HepG2 (cell line): ENCODE data around the gene IL6ST. TPM values are rescaled to one million over a fixed set of nuclear protein-coding genes. Genes with fewer than 3 reads are reported as not detected.

Experiments used
- ATF3 ChIP-seq: sonication (generic); formaldehyde crosslinking; IDR thresholded peaks from 2 replicates; pipeline ENCODE4 v1.4.0; 2020; ENCODE audit warnings: missing genetic modification reagents
- BORCS8-MEF2B ChIP-seq: sonication (generic); formaldehyde crosslinking; IDR thresholded peaks from 2 replicates; pipeline ENCODE4 v1.8.0; 2022; ENCODE audit warnings: mild to moderate bottlenecking, missing genetic modification reagents
- DMAP1 ChIP-seq: IDR thresholded peaks from 2 replicates; pipeline ENCODE4 v1.6.1; 2016
- E2F5 ChIP-seq: sonication (generic); formaldehyde crosslinking; conservative IDR thresholded peaks from 2 replicates; pipeline ENCODE4 v1.4.0; 2020; ENCODE audit warnings: missing genetic modification reagents
- EHMT2 ChIP-seq: fragments of 200-600 bp; sonication (generic); IDR thresholded peaks from 2 replicates; pipeline ENCODE4 v1.7.0; 2017; ENCODE audit warnings: antibody characterized with exemption, low read depth, low read length, borderline replicate concordance
- GTF3A ChIP-seq: sonication (generic); formaldehyde crosslinking; conservative IDR thresholded peaks from 2 replicates; pipeline ENCODE4 v1.4.0; 2020; ENCODE audit warnings: mild to moderate bottlenecking, missing genetic modification reagents
- HMGA1 ChIP-seq: sonication (generic); formaldehyde crosslinking; conservative IDR thresholded peaks from 2 replicates; pipeline ENCODE4 v1.4.0; 2020; ENCODE audit warnings: missing genetic modification reagents
- NFE2L1 ChIP-seq: sonication (generic); formaldehyde crosslinking; IDR thresholded peaks from 2 replicates; pipeline ENCODE4 v1.4.0; 2020; ENCODE audit warnings: missing genetic modification reagents, mild to moderate bottlenecking, borderline replicate concordance
- NRL ChIP-seq: sonication (generic); formaldehyde crosslinking; IDR thresholded peaks from 2 replicates; pipeline ENCODE4 v1.5.0; 2020; ENCODE audit warnings: missing genetic modification reagents, mild to moderate bottlenecking, moderate library complexity, borderline replicate concordance
- POLR2A ChIP-seq, 2 experiments: IDR thresholded peaks; 2 replicates each; pipeline ENCODE4 v1.6.1; 2011; ENCODE audit warnings: low read depth in 2 of 2, low read length in 2 of 2, mild to moderate bottlenecking in 1 of 2, moderate library complexity in 1 of 2; ENCODE audit not compliant: insufficient read depth in 1 of 2
- RELA ChIP-seq: sonication (generic); formaldehyde crosslinking; IDR thresholded peaks from 2 replicates; pipeline ENCODE4 v1.4.0; 2020; ENCODE audit warnings: missing genetic modification reagents
- RFXANK ChIP-seq: IDR thresholded peaks from 2 replicates; pipeline ENCODE4 v1.6.1; 2016
- TOPORS ChIP-seq: sonication (generic); formaldehyde crosslinking; IDR thresholded peaks from 2 replicates; pipeline ENCODE4 v1.8.0; 2023; ENCODE audit warnings: mild to moderate bottlenecking, missing genetic modification reagents
- ZNF670 ChIP-seq: sonication (generic); formaldehyde crosslinking; IDR thresholded peaks from 2 replicates; pipeline ENCODE4 v1.8.0; 2022; ENCODE audit warnings: mild to moderate bottlenecking, missing genetic modification reagents, borderline replicate concordance
- ZNF724P ChIP-seq: sonication (generic); formaldehyde crosslinking; IDR thresholded peaks from 2 replicates; pipeline ENCODE4 v1.8.0; 2022; ENCODE audit warnings: missing genetic modification reagents, borderline replicate concordance
- ZNF772 ChIP-seq: sonication (generic); formaldehyde crosslinking; IDR thresholded peaks from 2 replicates; pipeline ENCODE4 v1.5.0; 2020; ENCODE audit warnings: mild to moderate bottlenecking, missing genetic modification reagents
- ZNF841 ChIP-seq: sonication (generic); formaldehyde crosslinking; IDR thresholded peaks from 2 replicates; pipeline ENCODE4 v1.8.1; 2023; ENCODE audit warnings: missing genetic modification reagents, borderline replicate concordance
- ZSCAN20 ChIP-seq: sonication (generic); formaldehyde crosslinking; IDR thresholded peaks from 2 replicates; pipeline ENCODE4 v1.4.0; 2020; ENCODE audit warnings: missing genetic modification reagents, mild to moderate bottlenecking, borderline replicate concordance
- polyA plus RNA-seq, 8 experiments: library from polyadenylated mRNA; depleted of rRNA in 3 of 8; stranded (reverse) in 7 of 8; unstranded in 1 of 8; fragments of >200 nt; fragmentation: Illumina TruSeq in 4 of 8; extraction: Trizol in 4 of 8; gene quantifications; 2 replicates each; pipeline versions ENCODE4 v1.2.1 to v1.2.3, GENCODE V29; 2011 to 2016; ENCODE audit warnings: low read depth in 4 of 8, missing spikeins in 1 of 8, mixed read lengths in 1 of 8; ENCODE audit not compliant: insufficient read depth in 1 of 8
- total RNA-seq, 5 experiments: library from RNA; depleted of rRNA; stranded (reverse); fragments of >200 nt; fragmentation: Illumina TruSeq; extraction: Trizol; gene quantifications; 2 replicates each; pipeline ENCODE4 v1.2.3, GENCODE V29; 2016; ENCODE audit warnings: low read depth in 1 of 5
- TF ChIP-seq, protein P1 (sequence below): sonication (generic); formaldehyde crosslinking; IDR thresholded peaks from 2 replicates; pipeline ENCODE4 v1.5.0; 2020; ENCODE audit warnings: missing genetic modification reagents, mild to moderate bottlenecking, borderline replicate concordance
- TF ChIP-seq, protein P2 (sequence below): sonication (generic); formaldehyde crosslinking; IDR thresholded peaks from 2 replicates; pipeline ENCODE4 v1.4.0; 2020; ENCODE audit warnings: missing genetic modification reagents
- TF ChIP-seq, protein P3 (sequence below): sonication (generic); formaldehyde crosslinking; IDR thresholded peaks from 2 replicates; pipeline ENCODE4 v1.8.1; 2023; ENCODE audit warnings: mild to moderate bottlenecking, missing genetic modification reagents
- TF ChIP-seq, protein P4 (sequence below), 2 experiments: IDR thresholded peaks; 2 replicates each; pipeline ENCODE4 v1.6.1; 2011 to 2012; ENCODE audit warnings: low read length in 2 of 2, borderline replicate concordance in 1 of 2, low read depth in 1 of 2, mild to moderate bottlenecking in 1 of 2, moderate library complexity in 1 of 2

Gene IL6ST
- total and polyA plus RNA-seq, 2 of the 13 experiments (the other 11 are each of a cell fraction or from before 2014, with no cell fraction given) = 66.6 to 166 TPM

DNA sequence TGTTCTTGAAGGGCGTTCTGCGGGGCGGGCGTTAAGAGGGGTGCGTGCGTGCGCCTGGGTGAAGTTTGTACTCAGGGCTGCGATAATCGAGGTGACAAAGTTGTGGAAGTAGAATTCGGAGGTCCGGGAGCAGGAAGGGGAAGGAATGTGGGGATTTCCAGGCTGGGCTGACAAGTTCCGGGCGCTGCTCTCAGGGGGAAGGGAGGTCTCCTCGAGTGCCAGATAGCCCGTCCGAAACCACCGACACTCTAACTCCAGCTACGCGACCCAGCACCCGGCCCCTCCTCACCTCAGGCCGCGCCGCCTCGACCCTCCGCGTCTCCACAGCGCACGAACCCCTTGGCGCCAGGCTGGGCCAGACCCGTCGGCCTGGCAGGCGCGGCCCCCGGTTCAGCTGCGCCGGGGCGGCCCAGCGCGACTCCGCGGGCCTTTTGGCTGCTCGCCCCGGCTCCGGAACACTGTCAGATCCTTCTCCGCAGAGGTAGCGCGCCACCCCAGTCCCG lies at the start of gene IL6ST (continued):
- TF ChIP-seq, protein P1, sequence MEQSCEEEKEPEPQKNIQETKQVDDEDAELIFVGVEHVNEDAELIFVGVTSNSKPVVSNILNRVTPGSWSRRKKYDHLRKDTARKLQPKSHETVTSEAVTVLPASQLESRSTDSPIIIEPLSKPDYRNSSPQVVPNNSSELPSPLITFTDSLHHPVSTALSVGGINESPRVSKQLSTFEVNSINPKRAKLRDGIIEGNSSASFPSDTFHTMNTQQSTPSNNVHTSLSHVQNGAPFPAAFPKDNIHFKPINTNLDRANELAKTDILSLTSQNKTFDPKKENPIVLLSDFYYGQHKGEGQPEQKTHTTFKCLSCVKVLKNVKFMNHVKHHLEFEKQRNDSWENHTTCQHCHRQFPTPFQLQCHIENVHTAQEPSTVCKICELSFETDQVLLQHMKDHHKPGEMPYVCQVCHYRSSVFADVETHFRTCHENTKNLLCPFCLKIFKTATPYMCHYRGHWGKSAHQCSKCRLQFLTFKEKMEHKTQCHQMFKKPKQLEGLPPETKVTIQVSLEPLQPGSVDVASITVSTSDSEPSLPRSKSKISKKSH (CRISPR knock-in tag) = no peak
- TF ChIP-seq DMAP1 (CRISPR knock-in tag) (no peak), ATF3 (CRISPR knock-in tag) (no peak; the same call in 1 of the 2 replicates), E2F5 (CRISPR knock-in tag) (0 out of 2 replicates have a peak, but pooled peaks have one; percentile 38), ZNF670 (CRISPR knock-in tag) (0 out of 2 replicates have a peak, but pooled peaks have one; percentile 10), EHMT2 (no peak), NFE2L1 (no peak), BORCS8-MEF2B (CRISPR knock-in tag) (peak; percentile 73; the same call in 1 of the 2 replicates), RFXANK (CRISPR knock-in tag) (no peak), POLR2A (IDR thresholded peaks at IDR 0.05; ENCODE audit: insufficient read depth in 1 of 2, low read depth in 2 of 2, low read length in 2 of 2) (peak; percentile 60 to 87), ZNF724P (CRISPR knock-in tag) (no peak; the same call in 1 of the 2 replicates), ZSCAN20 (CRISPR knock-in tag) (peak; percentile 74; the same call in 1 of the 2 replicates), GTF3A (CRISPR knock-in tag) (no peak), TOPORS (CRISPR knock-in tag) (peak; percentile 88), HMGA1 (CRISPR knock-in tag) (no peak), RELA (CRISPR knock-in tag) (peak; percentile 88), NRL (CRISPR knock-in tag) (no peak), ZNF841 (CRISPR knock-in tag) (no peak), ZNF772 (peak; percentile 31; the same call in 1 of the 2 replicates)
- TF ChIP-seq, protein P2, sequence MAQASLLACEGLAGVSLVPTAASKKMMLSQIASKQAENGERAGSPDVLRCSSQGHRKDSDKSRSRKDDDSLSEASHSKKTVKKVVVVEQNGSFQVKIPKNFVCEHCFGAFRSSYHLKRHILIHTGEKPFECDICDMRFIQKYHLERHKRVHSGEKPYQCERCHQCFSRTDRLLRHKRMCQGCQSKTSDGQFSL (CRISPR knock-in tag) = 0 out of 2 replicates have a peak, but pooled peaks have one; percentile 8
- TF ChIP-seq, protein P3, sequence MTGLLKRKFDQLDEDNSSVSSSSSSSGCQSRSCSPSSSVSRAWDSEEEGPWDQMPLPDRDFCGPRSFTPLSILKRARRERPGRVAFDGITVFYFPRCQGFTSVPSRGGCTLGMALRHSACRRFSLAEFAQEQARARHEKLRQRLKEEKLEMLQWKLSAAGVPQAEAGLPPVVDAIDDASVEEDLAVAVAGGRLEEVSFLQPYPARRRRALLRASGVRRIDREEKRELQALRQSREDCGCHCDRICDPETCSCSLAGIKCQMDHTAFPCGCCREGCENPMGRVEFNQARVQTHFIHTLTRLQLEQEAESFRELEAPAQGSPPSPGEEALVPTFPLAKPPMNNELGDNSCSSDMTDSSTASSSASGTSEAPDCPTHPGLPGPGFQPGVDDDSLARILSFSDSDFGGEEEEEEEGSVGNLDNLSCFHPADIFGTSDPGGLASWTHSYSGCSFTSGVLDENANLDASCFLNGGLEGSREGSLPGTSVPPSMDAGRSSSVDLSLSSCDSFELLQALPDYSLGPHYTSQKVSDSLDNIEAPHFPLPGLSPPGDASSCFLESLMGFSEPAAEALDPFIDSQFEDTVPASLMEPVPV (CRISPR knock-in tag) = peak; percentile 92; the same call in 1 of the 2 replicates
- TF ChIP-seq, protein P4, sequence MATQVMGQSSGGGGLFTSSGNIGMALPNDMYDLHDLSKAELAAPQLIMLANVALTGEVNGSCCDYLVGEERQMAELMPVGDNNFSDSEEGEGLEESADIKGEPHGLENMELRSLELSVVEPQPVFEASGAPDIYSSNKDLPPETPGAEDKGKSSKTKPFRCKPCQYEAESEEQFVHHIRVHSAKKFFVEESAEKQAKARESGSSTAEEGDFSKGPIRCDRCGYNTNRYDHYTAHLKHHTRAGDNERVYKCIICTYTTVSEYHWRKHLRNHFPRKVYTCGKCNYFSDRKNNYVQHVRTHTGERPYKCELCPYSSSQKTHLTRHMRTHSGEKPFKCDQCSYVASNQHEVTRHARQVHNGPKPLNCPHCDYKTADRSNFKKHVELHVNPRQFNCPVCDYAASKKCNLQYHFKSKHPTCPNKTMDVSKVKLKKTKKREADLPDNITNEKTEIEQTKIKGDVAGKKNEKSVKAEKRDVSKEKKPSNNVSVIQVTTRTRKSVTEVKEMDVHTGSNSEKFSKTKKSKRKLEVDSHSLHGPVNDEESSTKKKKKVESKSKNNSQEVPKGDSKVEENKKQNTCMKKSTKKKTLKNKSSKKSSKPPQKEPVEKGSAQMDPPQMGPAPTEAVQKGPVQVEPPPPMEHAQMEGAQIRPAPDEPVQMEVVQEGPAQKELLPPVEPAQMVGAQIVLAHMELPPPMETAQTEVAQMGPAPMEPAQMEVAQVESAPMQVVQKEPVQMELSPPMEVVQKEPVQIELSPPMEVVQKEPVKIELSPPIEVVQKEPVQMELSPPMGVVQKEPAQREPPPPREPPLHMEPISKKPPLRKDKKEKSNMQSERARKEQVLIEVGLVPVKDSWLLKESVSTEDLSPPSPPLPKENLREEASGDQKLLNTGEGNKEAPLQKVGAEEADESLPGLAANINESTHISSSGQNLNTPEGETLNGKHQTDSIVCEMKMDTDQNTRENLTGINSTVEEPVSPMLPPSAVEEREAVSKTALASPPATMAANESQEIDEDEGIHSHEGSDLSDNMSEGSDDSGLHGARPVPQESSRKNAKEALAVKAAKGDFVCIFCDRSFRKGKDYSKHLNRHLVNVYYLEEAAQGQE (IDR thresholded peaks at IDR 0.05; ENCODE audit: borderline replicate concordance in 1 of 2, low read depth in 1 of 2, low read length in 2 of 2) = peak in 1 of 2 experiments; percentile 11; a peak in 1 of 4 replicates
